Fibroblast of the aortic adventitia (primary cell): ENCODE data around the gene H6PD. TPM values are rescaled to one million over a fixed set of nuclear protein-coding genes. Genes with fewer than 3 reads are reported as not detected.

Source experiments
- DNase-seq: peaks from one replicate; pipeline ENCODE4 v3.0.0-alpha.2; 2010; ENCODE audit warnings: low read depth
- H3K4me3 ChIP-seq: 2 replicates; pipeline ENCODE4 v1.5.1; 2011; ENCODE audit warnings: low read depth, mild to moderate bottlenecking, control low read depth, low read length, moderate library complexity
- total RNA-seq: library from RNA; depleted of rRNA; stranded (reverse); fragments of >200 nt; gene quantifications from 2 replicates; pipeline ENCODE4 v1.2.3, GENCODE V29; 2012; ENCODE audit warnings: low replicate concordance
- TF ChIP-seq, protein P1 (sequence below): IDR thresholded peaks from 2 replicates; pipeline ENCODE4 v1.5.1; 2011; ENCODE audit warnings: mild to moderate bottlenecking, low read length, control low read depth, inconsistent platforms; ENCODE audit not compliant: insufficient read depth

The H6PD gene
- total RNA-seq, 1 donor: 36.9 TPM

DNA sequence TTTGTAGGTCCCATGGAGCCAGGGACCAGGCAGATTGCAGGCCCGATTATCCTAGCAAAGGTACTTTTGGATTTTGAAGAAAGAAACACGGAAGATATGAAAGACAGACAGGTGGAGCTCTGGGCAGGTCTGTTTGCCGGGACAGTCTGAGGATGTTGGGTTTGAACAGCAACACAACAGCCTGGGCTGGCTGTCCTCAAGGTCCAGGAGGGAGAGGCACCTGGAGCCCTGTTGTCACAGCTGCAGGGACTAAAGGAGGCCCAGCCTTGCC lies 14.6 kb downstream of the H6PD start:
- H3K4me3 ChIP-seq: no peak overlapping the region
- TF ChIP-seq, protein P1, sequence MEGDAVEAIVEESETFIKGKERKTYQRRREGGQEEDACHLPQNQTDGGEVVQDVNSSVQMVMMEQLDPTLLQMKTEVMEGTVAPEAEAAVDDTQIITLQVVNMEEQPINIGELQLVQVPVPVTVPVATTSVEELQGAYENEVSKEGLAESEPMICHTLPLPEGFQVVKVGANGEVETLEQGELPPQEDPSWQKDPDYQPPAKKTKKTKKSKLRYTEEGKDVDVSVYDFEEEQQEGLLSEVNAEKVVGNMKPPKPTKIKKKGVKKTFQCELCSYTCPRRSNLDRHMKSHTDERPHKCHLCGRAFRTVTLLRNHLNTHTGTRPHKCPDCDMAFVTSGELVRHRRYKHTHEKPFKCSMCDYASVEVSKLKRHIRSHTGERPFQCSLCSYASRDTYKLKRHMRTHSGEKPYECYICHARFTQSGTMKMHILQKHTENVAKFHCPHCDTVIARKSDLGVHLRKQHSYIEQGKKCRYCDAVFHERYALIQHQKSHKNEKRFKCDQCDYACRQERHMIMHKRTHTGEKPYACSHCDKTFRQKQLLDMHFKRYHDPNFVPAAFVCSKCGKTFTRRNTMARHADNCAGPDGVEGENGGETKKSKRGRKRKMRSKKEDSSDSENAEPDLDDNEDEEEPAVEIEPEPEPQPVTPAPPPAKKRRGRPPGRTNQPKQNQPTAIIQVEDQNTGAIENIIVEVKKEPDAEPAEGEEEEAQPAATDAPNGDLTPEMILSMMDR: no peak
- no peak for DNase-seq

DNA sequence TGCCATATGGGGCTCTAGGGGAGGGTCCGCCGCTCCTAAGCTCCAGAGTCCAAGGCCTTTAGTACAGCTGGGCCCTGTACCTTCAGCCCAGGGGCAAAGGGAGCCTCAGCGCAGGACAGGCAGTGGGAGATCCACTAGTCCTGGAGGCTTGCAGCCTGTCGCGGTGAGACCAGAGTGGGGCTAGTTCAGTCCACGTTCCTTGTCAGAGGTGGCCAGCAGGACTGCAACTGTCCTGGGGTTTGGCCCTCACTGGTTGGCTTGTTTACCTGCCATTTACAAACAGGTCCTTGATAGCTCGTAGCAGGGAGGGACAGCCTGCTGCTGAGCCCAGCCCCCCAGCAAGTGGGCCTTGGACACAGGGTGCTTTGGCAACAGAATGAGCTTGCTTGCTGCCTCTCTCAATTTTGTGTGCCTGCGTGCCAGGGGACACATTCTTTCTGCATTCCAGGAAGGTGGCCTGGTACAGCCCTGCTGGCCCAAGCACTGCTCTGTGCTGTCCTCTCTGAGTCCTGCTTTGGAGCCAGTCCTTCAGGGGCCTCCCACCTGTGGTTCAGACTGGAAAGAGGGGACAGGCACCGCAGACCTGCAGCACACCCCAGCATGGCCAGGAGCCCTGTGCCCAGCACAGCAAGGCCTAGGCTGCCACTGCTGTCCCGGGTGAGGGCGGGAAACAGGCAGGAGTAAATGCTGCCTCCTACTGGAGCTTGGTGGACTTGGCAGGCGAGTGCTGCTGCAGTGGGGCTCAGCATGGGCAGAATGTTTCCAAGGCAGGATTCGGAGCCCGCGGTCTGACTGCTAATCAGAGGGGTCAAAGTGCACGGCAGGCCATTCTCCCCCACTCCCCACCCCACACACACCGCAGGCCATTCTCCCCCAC lies 15.2 kb downstream of the H6PD start:
- no peak overlapping the region for H3K4me3 ChIP-seq
- DNase-seq: peak; percentile 35
- TF ChIP-seq, protein P1: peak; percentile 65

DNA sequence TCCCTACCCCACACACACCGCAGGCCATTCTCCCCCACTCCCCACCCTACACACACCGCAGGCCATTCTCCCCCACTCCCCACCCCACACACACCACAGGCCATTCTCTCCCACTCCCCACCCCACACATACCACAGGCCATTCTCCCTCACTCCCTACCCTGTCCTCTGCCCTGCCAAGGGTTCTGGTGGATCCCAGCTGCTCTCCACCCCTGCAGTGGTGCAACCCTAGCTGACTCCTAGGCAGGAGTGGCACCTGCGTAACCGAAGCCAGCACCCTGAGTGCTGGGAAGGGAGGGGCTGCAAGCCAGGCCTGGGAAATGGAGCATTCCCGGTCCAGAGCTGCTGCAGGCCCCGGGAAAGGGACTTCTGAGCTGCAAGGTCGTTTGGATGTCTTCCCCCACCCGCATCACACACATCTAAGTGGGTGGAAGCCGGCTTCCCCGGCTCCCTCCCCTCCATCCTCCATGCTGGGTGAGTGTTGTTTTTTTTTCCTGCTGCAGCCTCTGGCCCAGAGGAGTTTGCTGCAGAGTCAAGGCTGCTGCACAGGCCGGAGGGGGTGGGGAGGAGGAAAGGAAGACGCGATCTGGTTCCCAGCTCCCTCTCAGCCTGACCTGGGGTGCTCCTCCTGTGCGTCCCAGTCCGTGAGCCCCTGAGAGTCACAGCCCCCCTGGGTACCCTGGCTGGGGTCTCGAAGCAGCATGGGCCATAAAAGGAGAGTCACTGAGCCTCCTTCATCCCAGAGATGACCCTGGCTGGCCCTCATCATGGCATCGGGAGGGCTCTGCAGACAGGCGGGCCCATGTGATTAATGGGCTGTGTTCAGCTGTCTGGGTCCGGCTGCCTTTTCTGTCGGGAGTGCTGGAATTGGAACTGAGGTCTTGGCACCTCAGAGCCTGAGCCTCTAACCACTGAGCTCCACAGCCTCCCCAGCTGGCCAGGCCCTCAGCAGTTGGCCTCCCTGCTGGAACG lies 16.1 kb downstream of the H6PD start:
- no peak overlapping the region for H3K4me3 ChIP-seq
- DNase-seq: no peak
- TF ChIP-seq, protein P1: no peak

DNA sequence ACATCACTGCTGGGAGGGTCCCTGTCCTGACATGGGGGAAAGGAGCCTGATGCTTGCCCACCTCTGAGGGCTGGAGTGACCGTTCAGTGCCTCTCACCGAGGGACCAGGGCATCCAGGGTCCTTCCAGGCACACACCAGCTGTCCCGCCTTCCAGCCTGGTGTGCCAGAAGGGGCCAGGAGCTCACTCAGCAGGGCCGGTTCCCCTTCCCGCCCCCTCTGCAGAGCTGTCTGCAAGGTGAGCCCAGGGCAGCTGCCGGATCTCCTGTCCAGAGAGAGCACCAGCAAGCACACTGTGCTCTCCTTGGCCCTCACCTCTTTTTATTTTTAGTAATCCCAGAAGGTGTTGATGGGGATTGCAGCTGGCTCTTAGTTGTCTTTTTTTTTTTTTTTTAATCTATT lies 16.9 kb downstream of the H6PD start:
- no peak for DNase-seq
- H3K4me3 ChIP-seq: no peak overlapping the region
- TF ChIP-seq, protein P1: no peak

DNA sequence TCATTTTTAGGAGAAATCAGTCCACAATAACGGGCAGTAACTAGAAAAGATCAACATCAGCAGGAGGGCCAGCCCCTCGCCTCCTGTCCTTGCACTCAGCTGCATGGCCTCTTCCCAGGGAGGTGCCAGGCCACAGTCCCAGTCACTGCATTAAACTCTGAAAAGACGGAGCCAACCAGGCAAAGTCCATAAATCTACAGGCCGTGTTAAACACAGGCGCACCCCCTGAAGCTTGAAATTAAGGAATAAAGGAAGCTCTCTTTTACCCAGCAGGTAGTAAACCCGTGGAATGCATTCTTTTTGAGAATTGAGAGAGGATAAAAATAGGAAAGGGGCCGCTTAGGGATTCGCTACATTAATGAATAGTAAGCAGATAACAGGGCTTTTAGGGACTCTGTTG lies 18.4 kb downstream of the H6PD start:
- no peak overlapping the region for H3K4me3 ChIP-seq
- no peak for DNase-seq
- TF ChIP-seq, protein P1: no peak

DNA sequence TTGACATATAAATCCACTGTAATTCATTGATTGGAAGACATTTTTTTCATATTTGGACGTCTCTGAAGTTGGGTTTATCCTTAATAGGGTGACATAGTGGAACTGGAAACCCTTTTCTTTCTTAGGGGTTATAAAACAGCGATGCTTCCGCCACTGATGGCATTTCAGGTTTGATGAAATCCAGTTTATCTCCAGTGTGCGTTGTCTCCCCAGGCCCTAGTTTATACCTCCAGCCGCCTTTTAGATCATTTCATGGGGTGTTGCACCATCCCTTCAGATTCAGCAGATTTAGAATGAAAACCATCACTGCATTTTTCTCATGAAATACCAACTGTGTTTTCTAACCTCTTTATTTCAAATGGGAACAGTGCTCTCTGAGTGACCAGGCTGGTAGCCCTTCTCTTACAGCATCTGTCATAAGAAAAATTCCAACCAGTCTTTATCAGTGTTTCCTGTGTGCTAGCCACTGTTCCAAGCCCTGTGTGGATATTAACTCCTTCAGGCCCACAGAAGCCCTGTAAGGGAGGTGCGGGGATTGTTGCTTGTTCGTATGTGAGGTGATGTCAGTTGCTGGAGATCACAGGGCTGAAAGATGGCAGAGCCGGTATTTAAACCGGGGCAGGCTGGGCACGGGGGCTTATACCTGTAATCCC lies 19.0 kb downstream of the H6PD start:
- peak; percentile 43 for DNase-seq
- TF ChIP-seq, protein P1: no peak
- H3K4me3 ChIP-seq: no peak overlapping the region
